MCF 10A (cell line): ENCODE data around the gene CAMK2G. TPM values are rescaled to one million over a fixed set of nuclear protein-coding genes. Genes with fewer than 3 reads are reported as not detected.

Experiments used
- Bru-seq: library from RNA; stranded (reverse); fragments of 400-500 nt; gene quantifications from one replicate; lab custom pipeline; 2021; lab: Mats Ljungman, UMichigan
- BruChase-seq, 2 experiments: library from RNA; stranded (reverse); fragments of 400-500 nt; gene quantifications; one replicate each; lab custom pipeline; 2021; lab: Mats Ljungman, UMichigan
- BruUV-seq: library from RNA; stranded (reverse); fragments of 400-500 nt; replicated peaks from 2 replicates; lab custom pipeline; 2021; lab: Mats Ljungman, UMichigan
- CTCF ChIA-PET: fragments of 300-600 bp; sonication (Branson Sonifier 250); formaldehyde crosslinking; extraction: SDS; loops from one replicate; lab custom pipeline; 2021; ENCODE audit warnings: antibody characterized with exemption, inconsistent platforms; lab: Yijun Ruan, JAX
- POLR2A ChIA-PET: fragments of 300-600, 350-650 bp; sonication (Branson Sonifier 250); formaldehyde crosslinking; extraction: SDS; loops from one replicate; lab custom pipeline; 2020; ENCODE audit warnings: antibody characterized with exemption, inconsistent platforms; lab: Yijun Ruan, JAX
- DNase-seq: peaks from one replicate; pipeline ENCODE4 v3.0.0-alpha.2; 2018; ENCODE audit not compliant: unreplicated experiment
- H3K27ac Mint-ChIP-seq: one replicate; pipeline ENCODE4 v1.8.0; 2022; ENCODE audit warnings: mild to moderate bottlenecking, low read depth, mixed read lengths; ENCODE audit not compliant: unreplicated experiment
- H3K27me3 Mint-ChIP-seq: one replicate; pipeline ENCODE4 v1.8.0; 2022; ENCODE audit warnings: mixed read lengths; ENCODE audit not compliant: insufficient read depth, unreplicated experiment
- H3K36me3 Mint-ChIP-seq: one replicate; pipeline ENCODE4 v1.8.0; 2022; ENCODE audit warnings: mild to moderate bottlenecking, moderate library complexity, mixed read lengths; ENCODE audit not compliant: insufficient read depth, unreplicated experiment
- H3K4me1 Mint-ChIP-seq: one replicate; pipeline ENCODE4 v1.8.0; 2022; ENCODE audit warnings: mixed read lengths; ENCODE audit not compliant: insufficient read depth, unreplicated experiment
- H3K4me3 Mint-ChIP-seq: one replicate; pipeline ENCODE4 v1.8.0; 2022; ENCODE audit warnings: mild to moderate bottlenecking, moderate library complexity, mixed read lengths; ENCODE audit not compliant: unreplicated experiment
- H3K9me3 Mint-ChIP-seq: one replicate; pipeline ENCODE4 v1.8.0; 2022; ENCODE audit warnings: mixed read lengths; ENCODE audit not compliant: unreplicated experiment
- intact Hi-C: fragments of 100-400 bp; cut with micrococcal nuclease; formaldehyde crosslinking; loops from 2 replicates; pipeline ENCODE4 v1.14.1; 2022
- long read RNA-seq: library from polyadenylated mRNA; stranded (forward); transcript quantifications from one replicate; pipeline ENCODE4 v2.0.0, GENCODE V29; 2022
- total RNA-seq: library from RNA; stranded (reverse); gene quantifications from 2 replicates; pipeline ENCODE4 v1.2.3, GENCODE V29; 2022
- TF ChIP-seq, protein P1 (sequence below): fragments of 200-600 bp; IDR thresholded peaks from one replicate; pipeline ENCODE4 v1.8.0; 2022; ENCODE audit warnings: antibody characterized with exemption, mild to moderate bottlenecking; ENCODE audit not compliant: unreplicated experiment

Gene CAMK2G
- total RNA-seq, result 10.9 and 13.7 TPM in 2 replicates
- Bru-seq, nascent RNA, result percentile 47 among the genes with signal in this experiment
- percentile 54 among the genes with signal in this experiment for BruChase-seq, experiment 1, labeled RNA remaining after a 6-hour chase
- percentile 54 among the genes with signal in this experiment for BruChase-seq, experiment 2, labeled RNA remaining after a 2-hour chase
- long read RNA-seq, partial matches to known transcripts, result 1 of 15 reads
- long read RNA-seq, other reads (novel, unspliced or antisense), result 12 of 15 reads

DNA sequence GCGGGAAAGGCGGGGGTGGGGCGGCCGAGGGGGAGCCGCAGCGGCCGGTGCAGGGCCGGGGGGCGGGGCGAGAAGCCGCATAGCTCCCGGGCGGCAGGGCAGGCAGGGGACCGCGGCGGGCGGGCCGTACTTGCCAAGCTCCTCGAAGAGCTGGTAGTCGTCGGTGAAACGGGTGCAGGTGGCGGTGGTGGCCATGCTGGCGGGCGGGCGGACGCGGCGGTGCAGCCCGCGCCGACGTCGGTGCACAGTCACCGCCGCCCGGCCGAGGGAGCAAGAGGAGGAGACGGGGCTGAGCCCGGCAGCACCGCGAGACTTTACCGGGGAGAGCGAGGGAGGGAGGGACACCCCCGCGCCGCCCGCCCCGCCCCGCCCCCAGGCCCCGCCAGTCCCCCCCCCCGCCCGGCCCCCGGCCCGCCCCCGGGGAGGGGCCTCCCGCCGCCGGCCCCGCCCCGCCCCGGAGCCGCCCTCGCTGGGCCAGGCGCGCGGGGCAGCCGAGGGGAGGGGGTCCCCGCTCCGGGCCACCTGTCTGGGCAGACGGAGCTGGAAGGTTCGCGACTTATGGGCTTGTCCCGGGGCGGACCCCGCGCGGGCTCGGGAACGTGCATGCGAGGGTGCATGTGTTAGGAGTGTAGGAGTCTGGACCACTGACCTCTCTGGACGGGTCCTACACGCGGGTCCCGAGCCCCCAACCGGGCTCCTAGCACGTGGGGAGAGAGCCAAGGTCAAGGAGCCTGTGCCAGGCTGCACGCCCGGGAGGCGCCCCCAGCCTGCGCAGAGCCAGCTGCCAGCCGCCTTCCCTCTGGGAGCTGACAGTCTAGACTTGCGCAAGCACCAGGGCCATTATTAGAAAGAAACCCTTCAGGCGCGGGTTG, at the start of gene CAMK2G:
Gene CAMK2G, minus strand, starts transcription at position 289 of the 872 bp plus-strand sequence. Its CDS starts 94 bp downstream, at position 195.
- H3K36me3 Mint-ChIP-seq, result peaks cover 9% of the 10 kb centered on the region
- H3K9me3 Mint-ChIP-seq, result no peaks in the 10 kb centered on the region
- no peak within 1 kb of the TSS for H3K27ac Mint-ChIP-seq
- H3K27me3 Mint-ChIP-seq, result no peaks in the 10 kb centered on the region
- intact Hi-C loops, result no loop called here
- peak; percentile 85 for DNase-seq
- peak within 1 kb of the TSS; percentile 67 for H3K4me3 Mint-ChIP-seq
- peaks cover 38% of the 10 kb centered on the region for H3K4me1 Mint-ChIP-seq
- no TSS peak for BruUV-seq
- POLR2A ChIA-PET, result interaction anchor here (0.6 to 1.7 kb wide), 9 partner anchors 9 to 131 kb away, joined by 3 to 11 read pairs (median 3); no protein-coding TSS in a partner anchor
- CTCF ChIA-PET, result interaction anchor here (0.6 to 21.1 kb wide), 8 partner anchors 12 to 277 kb away, joined by 3 to 658 read pairs (median 4); partner anchors contain the start of gene ADK
- TF ChIP-seq, protein P1, sequence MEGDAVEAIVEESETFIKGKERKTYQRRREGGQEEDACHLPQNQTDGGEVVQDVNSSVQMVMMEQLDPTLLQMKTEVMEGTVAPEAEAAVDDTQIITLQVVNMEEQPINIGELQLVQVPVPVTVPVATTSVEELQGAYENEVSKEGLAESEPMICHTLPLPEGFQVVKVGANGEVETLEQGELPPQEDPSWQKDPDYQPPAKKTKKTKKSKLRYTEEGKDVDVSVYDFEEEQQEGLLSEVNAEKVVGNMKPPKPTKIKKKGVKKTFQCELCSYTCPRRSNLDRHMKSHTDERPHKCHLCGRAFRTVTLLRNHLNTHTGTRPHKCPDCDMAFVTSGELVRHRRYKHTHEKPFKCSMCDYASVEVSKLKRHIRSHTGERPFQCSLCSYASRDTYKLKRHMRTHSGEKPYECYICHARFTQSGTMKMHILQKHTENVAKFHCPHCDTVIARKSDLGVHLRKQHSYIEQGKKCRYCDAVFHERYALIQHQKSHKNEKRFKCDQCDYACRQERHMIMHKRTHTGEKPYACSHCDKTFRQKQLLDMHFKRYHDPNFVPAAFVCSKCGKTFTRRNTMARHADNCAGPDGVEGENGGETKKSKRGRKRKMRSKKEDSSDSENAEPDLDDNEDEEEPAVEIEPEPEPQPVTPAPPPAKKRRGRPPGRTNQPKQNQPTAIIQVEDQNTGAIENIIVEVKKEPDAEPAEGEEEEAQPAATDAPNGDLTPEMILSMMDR, result no peak

DNA sequence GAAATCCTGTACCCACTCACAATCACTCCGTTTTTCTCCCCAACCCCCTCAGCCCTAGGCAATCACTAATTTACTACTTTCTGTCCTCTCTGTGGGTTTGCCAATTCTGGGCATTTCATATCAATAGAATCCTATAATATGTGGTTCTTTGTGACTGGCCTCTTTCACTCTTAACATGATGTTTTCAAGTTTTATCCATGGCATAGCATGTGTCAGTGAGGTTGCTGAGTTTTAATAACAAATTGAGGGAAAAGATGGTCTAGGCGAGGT, 48.4 kb upstream of the CAMK2G start:
- intact Hi-C loops, result no loop called here
- POLR2A ChIA-PET, result interaction anchor here (6.8 kb wide), 1 partner anchor 34 kb away, joined by 113 read pairs; no protein-coding TSS in a partner anchor
- Mint-ChIP-seq H3K27ac (no peak overlapping the region), H3K4me3 (no peak overlapping the region), H3K36me3 (no peaks in the 10 kb centered on the region), H3K27me3 (no peaks in the 10 kb centered on the region), H3K4me1 (peaks cover 6% of the 10 kb centered on the region), H3K9me3 (no peaks in the 10 kb centered on the region)
- BruUV-seq, result no TSS peak
- no peak for DNase-seq
- CTCF ChIA-PET, result interaction anchor here (5.2 kb wide), 1 partner anchor 35 kb away, joined by 54 read pairs; no protein-coding TSS in a partner anchor
- TF ChIP-seq, protein P1, result no peak

DNA sequence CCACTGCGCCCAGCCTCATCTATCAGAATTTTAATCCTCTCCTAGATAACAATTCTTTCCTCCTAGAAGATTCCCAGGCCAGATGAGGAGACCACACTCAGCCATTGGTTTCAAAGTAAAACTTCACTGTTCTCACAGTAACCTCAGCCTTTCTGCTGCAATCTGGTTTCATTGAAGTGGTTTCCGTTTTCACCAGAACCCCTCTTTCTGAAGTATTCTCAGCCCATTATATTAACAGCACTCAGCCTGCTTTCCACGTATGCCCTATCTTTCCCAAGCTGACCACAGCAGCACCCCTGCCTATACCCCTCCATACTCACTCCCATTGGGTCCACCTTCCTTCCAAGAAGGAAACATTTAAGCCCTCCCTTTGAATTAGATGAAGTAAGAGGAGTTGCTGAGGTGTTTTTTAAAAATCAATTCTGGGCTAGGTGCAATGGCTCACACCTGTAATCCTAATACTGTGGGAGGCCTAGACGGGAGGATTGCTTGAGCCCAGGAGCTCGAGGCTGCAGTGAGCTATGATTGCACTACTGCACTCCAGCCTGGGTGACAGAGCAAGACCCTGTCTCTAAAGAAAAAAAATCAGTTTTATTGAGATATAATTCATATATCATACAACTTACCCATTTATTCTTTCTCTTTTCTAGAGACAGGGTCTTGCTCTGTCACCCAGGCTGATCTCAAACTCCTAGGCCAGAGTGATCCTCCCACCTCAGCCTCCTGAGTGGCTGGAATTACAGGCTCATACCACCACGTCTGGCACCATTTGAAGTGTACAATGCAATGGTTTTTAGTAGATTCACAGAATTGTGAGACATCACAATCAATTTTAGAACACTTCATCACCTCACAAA, 47.9 kb upstream of the CAMK2G start:
- no peaks in the 10 kb centered on the region for H3K27me3 Mint-ChIP-seq
- DNase-seq, result no peak
- TF ChIP-seq, protein P1, result no peak
- CTCF ChIA-PET, result interaction anchor here (5.2 kb wide), 1 partner anchor 34 kb away, joined by 54 read pairs; no protein-coding TSS in a partner anchor
- H3K4me3 Mint-ChIP-seq, result no peak overlapping the region
- peaks cover 10% of the 10 kb centered on the region for H3K4me1 Mint-ChIP-seq
- intact Hi-C loops, result no loop called here
- H3K27ac Mint-ChIP-seq, result no peak overlapping the region
- BruUV-seq, result no TSS peak
- no peaks in the 10 kb centered on the region for H3K9me3 Mint-ChIP-seq
- POLR2A ChIA-PET, result interaction anchor here (1.2 to 6.8 kb wide), 2 partner anchors 15 to 34 kb away, joined by 3 to 113 read pairs; no protein-coding TSS in a partner anchor
- no peaks in the 10 kb centered on the region for H3K36me3 Mint-ChIP-seq
